Middle frontal gyrus (tissue), 1 donor: ENCODE results near the gene TDP2.
A peak's percentile ranks its signal among the peaks of the same experiment; 100 is the strongest.
"Not testable (repeated sequence)": the region's sequence is repeated elsewhere in the genome, so short reads cannot be mapped to it uniquely, and the experiment has no call there.

Experiments
- DNase-seq: peaks from one replicate; pipeline ENCODE4 v3.0.0-alpha.2; 2015; ENCODE audit warnings: low spot score; ENCODE audit errors: extremely low spot score

TDP2 gene

GRCh38 chr6:24650365-24650764 is 16.3 kb downstream of the TDP2 start:
- no peak for DNase-seq

- no peak for DNase-seq
These were observed 17.0 kb downstream of the TDP2 start for GRCh38 chr6:24649691-24650090.

GRCh38 chr6:24648276-24648675 is 18.4 kb downstream of the TDP2 start:
- no peak for DNase-seq

- DNase-seq = no peak
These were observed 19.9 kb downstream of the TDP2 start for GRCh38 chr6:24646771-24647170.

- no peak for DNase-seq
These were observed 22.3 kb downstream of the TDP2 start for GRCh38 chr6:24644377-24644776.

GRCh38 chr6:24643920-24644319 is 22.8 kb downstream of the TDP2 start:
- peak; percentile 21 for DNase-seq

GRCh38 chr6:24642061-24642460 is 24.6 kb downstream of the TDP2 start:
- no peak for DNase-seq

- not testable (repeated sequence) for DNase-seq
These were observed 26.1 kb downstream of the TDP2 start for GRCh38 chr6:24640631-24641030.

- no peak for DNase-seq
These were observed 26.5 kb downstream of the TDP2 start for GRCh38 chr6:24640166-24640565.

GRCh38 chr6:24636681-24637080 is 30.0 kb downstream of the TDP2 start:
- no peak for DNase-seq

GRCh38 chr6:24632573-24632972 is 34.1 kb downstream of the TDP2 start:
- DNase-seq = no peak

GRCh38 chr6:24631671-24632070 is 35.0 kb downstream of the TDP2 start:
- no peak for DNase-seq

GRCh38 chr6:24630856-24631505 is 35.7 kb downstream of the TDP2 start:
- no peak for DNase-seq

GRCh38 chr6:24621626-24622289 is 44.9 kb downstream of the TDP2 start:
- DNase-seq = no peak

- no peak for DNase-seq
These were observed 46.1 kb downstream of the TDP2 start for GRCh38 chr6:24620637-24621036.

- no peak for DNase-seq
These were observed 47.0 kb downstream of the TDP2 start for GRCh38 chr6:24619661-24620060.

- DNase-seq = no peak
These were observed 52.1 kb downstream of the TDP2 start for GRCh38 chr6:24614648-24615047.

GRCh38 chr6:24614043-24614420 is 52.7 kb downstream of the TDP2 start:
- DNase-seq = no peak

- no peak for DNase-seq
These were observed 53.2 kb downstream of the TDP2 start for GRCh38 chr6:24613361-24614042.

- DNase-seq = no peak
These were observed 56.0 kb downstream of the TDP2 start for GRCh38 chr6:24610672-24611071.

- DNase-seq = no peak
These were observed 59.2 kb downstream of the TDP2 start for GRCh38 chr6:24607310-24608105.
